Bronchial epithelial cell (primary cell): ENCODE results near the gene NRN1. TPM values are rescaled to one million over a fixed set of nuclear protein-coding genes. Genes with fewer than 3 reads are reported as not detected.

ENCODE experiments used
- DNase-seq: peaks from one replicate; pipeline ENCODE4 v3.0.0-alpha.2; 2010; ENCODE audit warnings: low read depth
- FAIRE-seq: peaks from 2 replicates; lab custom pipeline; 2011; peaks lifted over from hg19 to GRCh38; lab: Jason Lieb, UNC
- H3K27me3 ChIP-seq: 2 replicates; pipeline ENCODE4 v1.5.1; 2011; ENCODE audit warnings: low read length; ENCODE audit not compliant: control insufficient read depth, insufficient read depth
- H3K36me3 ChIP-seq: 2 replicates; pipeline ENCODE4 v1.5.1; 2011; ENCODE audit warnings: low read length; ENCODE audit not compliant: control insufficient read depth, insufficient read depth
- H3K4me3 ChIP-seq: 2 replicates; pipeline ENCODE4 v1.5.1; 2011; ENCODE audit warnings: mild to moderate bottlenecking, low read depth, low read length, control low read depth
- CTCF ChIP-seq: IDR thresholded peaks from 2 replicates; pipeline ENCODE4 v1.5.1; 2011; ENCODE audit warnings: mild to moderate bottlenecking, moderate library complexity, low read length, control low read depth, inconsistent platforms; ENCODE audit not compliant: insufficient read depth, severe bottlenecking
- total RNA-seq: library from RNA; depleted of rRNA; stranded (reverse); fragments of >200 nt; gene quantifications from 2 replicates; pipeline ENCODE4 v1.2.1, GENCODE V29; 2014

The NRN1 gene
- total RNA-seq, 1 donor from 2014 or later = not detected

- FAIRE-seq = no peak
- no peak for TF ChIP-seq CTCF
- H3K36me3 ChIP-seq = no peaks in the 10 kb centered on the region
These were observed 2.9 kb downstream of the NRN1 start for GRCh38 chr6:6003621-6004366.

GRCh38 chr6:6002848-6003620, 3.7 kb downstream of the NRN1 start:
- no peak for TF ChIP-seq CTCF
- Histone ChIP-seq H3K27me3 (peaks cover 81% of the 10 kb centered on the region), H3K36me3 (no peaks in the 10 kb centered on the region), H3K4me3 (no peak overlapping the region)
- FAIRE-seq (no peak), DNase-seq (no peak)

More at GRCh38 chr6:6003621-6004366, 2.9 kb downstream of the NRN1 start:
- no peak overlapping the region for H3K4me3 ChIP-seq
- H3K27me3 ChIP-seq = peaks cover 75% of the 10 kb centered on the region
- DNase-seq = no peak

GRCh38 chr6:6002005-6002847, 4.5 kb downstream of the NRN1 start:
- peaks cover 80% of the 10 kb centered on the region for H3K27me3 ChIP-seq
- H3K36me3 ChIP-seq = no peaks in the 10 kb centered on the region
- no peak for TF ChIP-seq CTCF
- DNase-seq (no peak), FAIRE-seq (no peak)
- no peak overlapping the region for H3K4me3 ChIP-seq

GRCh38 chr6:6001443-6001842, 5.3 kb downstream of the NRN1 start:
- DNase-seq = no peak
- Histone ChIP-seq H3K27me3 (peaks cover 77% of the 10 kb centered on the region), H3K4me3 (no peak overlapping the region), H3K36me3 (no peaks in the 10 kb centered on the region)
- TF ChIP-seq CTCF = no peak
- FAIRE-seq = no peak

GRCh38 chr6:5999688-6000608, 6.8 kb downstream of the NRN1 start:
- Histone ChIP-seq H3K4me3 (no peak overlapping the region), H3K27me3 (peaks cover 78% of the 10 kb centered on the region), H3K36me3 (no peaks in the 10 kb centered on the region)
- TF ChIP-seq CTCF = no peak
- DNase-seq (no peak), FAIRE-seq (no peak)
